ENCODE results near the gene SLC2A6. TPM values are rescaled to one million over a fixed set of nuclear protein-coding genes. Genes with fewer than 3 reads are reported as not detected.

SLC2A6 gene
- total and polyA plus RNA-seq, 2 donors (not counting 1 experiment from before 2014, with no cell fraction given) = 7.6 to 9.1 TPM

DNA sequence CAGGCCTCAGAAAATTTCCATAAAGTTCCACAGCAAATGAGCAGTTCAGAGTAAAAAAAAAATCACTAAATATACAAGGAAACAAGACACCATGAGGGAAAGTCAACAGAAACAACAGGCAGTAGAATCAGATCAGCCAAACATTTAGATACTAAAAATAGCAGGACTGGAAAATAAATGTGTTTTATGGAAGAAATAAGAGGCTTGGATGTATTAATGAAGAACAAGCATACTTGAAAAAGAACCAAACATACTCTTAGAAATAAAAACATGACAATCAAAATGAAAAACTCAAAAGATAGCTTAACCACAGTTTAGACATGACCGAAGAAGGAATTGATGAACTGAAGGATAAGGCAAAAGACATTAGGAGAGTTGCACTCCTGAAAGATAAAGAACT is 23.2 kb upstream of the SLC2A6 start:
- H3K4me2 ChIP-seq (ENCODE audit: extremely low read depth, insufficient read depth, low read length) = no peak overlapping the region
- no peaks in the 10 kb centered on the region for H3K9me3 ChIP-seq (ENCODE audit: control insufficient read depth, insufficient read depth, low read depth, low read length)
- H3K4me3 ChIP-seq (replicated peaks in 1 of 4; ENCODE audit: control extremely low read depth in 1 of 4, insufficient read depth in 1 of 4, low read depth in 3 of 4, low read length in 4 of 4) = no peak overlapping the region
- H3K27me3 ChIP-seq (ENCODE audit: control insufficient read depth, insufficient read depth, low read length) = peaks cover 20% of the 10 kb centered on the region
- no peak overlapping the region for H3K9ac ChIP-seq (ENCODE audit: insufficient read depth, low read length)
- no peak overlapping the region for H2AFZ ChIP-seq (ENCODE audit: low read length)
- H3K27ac ChIP-seq (ENCODE audit: insufficient read depth, low read length) = no peak overlapping the region
- H3K4me1 ChIP-seq (ENCODE audit: control insufficient read depth, extremely low read depth, insufficient read depth, low read length) = peaks cover 11% of the 10 kb centered on the region
- TF ChIP-seq CTCF (conservative IDR thresholded peaks at IDR 0.05 in 1 of 2, IDR thresholded peaks at IDR 0.05 in 1 of 2; ENCODE audit: low read depth in 1 of 2, low read length in 2 of 2) (no peak), EZH2 (IDR thresholded peaks at IDR 0.05; ENCODE audit: low read length, missing control alignments) (no peak)
- H4K20me1 ChIP-seq (ENCODE audit: control insufficient read depth, extremely low read depth, insufficient read depth, low read length) = no peaks in the 10 kb centered on the region
- DNase-seq (ENCODE audit: low read depth in 2 of 2) = no peak
- H3K36me3 ChIP-seq (ENCODE audit: control insufficient read depth, insufficient read depth, low read length) = no peaks in the 10 kb centered on the region
- H3K79me2 ChIP-seq (ENCODE audit: control insufficient read depth, insufficient read depth, low read length) = no peaks in the 10 kb centered on the region

GRCh38 chr9:133499892-133500270 is 21.0 kb upstream of the SLC2A6 start:
- no peak overlapping the region for H3K9ac ChIP-seq (ENCODE audit: insufficient read depth, low read length)
- H3K79me2 ChIP-seq (ENCODE audit: control insufficient read depth, insufficient read depth, low read length) = no peaks in the 10 kb centered on the region
- H3K4me3 ChIP-seq (replicated peaks in 1 of 4; ENCODE audit: control extremely low read depth in 1 of 4, insufficient read depth in 1 of 4, low read depth in 3 of 4, low read length in 4 of 4) = no peak overlapping the region
- H2AFZ ChIP-seq (ENCODE audit: low read length) = no peak overlapping the region
- no peaks in the 10 kb centered on the region for H3K36me3 ChIP-seq (ENCODE audit: control insufficient read depth, insufficient read depth, low read length)
- no peak for DNase-seq (ENCODE audit: low read depth in 2 of 2)
- H3K4me2 ChIP-seq (ENCODE audit: extremely low read depth, insufficient read depth, low read length) = no peak overlapping the region
- no peaks in the 10 kb centered on the region for H4K20me1 ChIP-seq (ENCODE audit: control insufficient read depth, extremely low read depth, insufficient read depth, low read length)
- no peaks in the 10 kb centered on the region for H3K4me1 ChIP-seq (ENCODE audit: control insufficient read depth, extremely low read depth, insufficient read depth, low read length)
- peaks cover 25% of the 10 kb centered on the region for H3K27me3 ChIP-seq (ENCODE audit: control insufficient read depth, insufficient read depth, low read length)
- TF ChIP-seq CTCF (conservative IDR thresholded peaks at IDR 0.05 in 1 of 2, IDR thresholded peaks at IDR 0.05 in 1 of 2; ENCODE audit: low read depth in 1 of 2, low read length in 2 of 2) (no peak), EZH2 (IDR thresholded peaks at IDR 0.05; ENCODE audit: low read length, missing control alignments) (no peak)
- no peak overlapping the region for H3K27ac ChIP-seq (ENCODE audit: insufficient read depth, low read length)
- H3K9me3 ChIP-seq (ENCODE audit: control insufficient read depth, insufficient read depth, low read depth, low read length) = no peaks in the 10 kb centered on the region

- no peaks in the 10 kb centered on the region for H3K9me3 ChIP-seq (ENCODE audit: control insufficient read depth, insufficient read depth, low read depth, low read length)
- H3K36me3 ChIP-seq (ENCODE audit: control insufficient read depth, insufficient read depth, low read length) = no peaks in the 10 kb centered on the region
- no peak overlapping the region for H3K4me2 ChIP-seq (ENCODE audit: extremely low read depth, insufficient read depth, low read length)
- no peak overlapping the region for H3K27ac ChIP-seq (ENCODE audit: insufficient read depth, low read length)
- H3K9ac ChIP-seq (ENCODE audit: insufficient read depth, low read length) = no peak overlapping the region
- H2AFZ ChIP-seq (ENCODE audit: low read length) = no peak overlapping the region
- H4K20me1 ChIP-seq (ENCODE audit: control insufficient read depth, extremely low read depth, insufficient read depth, low read length) = no peaks in the 10 kb centered on the region
- TF ChIP-seq CTCF (conservative IDR thresholded peaks at IDR 0.05 in 1 of 2, IDR thresholded peaks at IDR 0.05 in 1 of 2; ENCODE audit: low read depth in 1 of 2, low read length in 2 of 2) (peak in 1 of 2 donors; percentile 12), EZH2 (IDR thresholded peaks at IDR 0.05; ENCODE audit: low read length, missing control alignments) (no peak)
- peaks cover 25% of the 10 kb centered on the region for H3K27me3 ChIP-seq (ENCODE audit: control insufficient read depth, insufficient read depth, low read length)
- no peaks in the 10 kb centered on the region for H3K79me2 ChIP-seq (ENCODE audit: control insufficient read depth, insufficient read depth, low read length)
- no peaks in the 10 kb centered on the region for H3K4me1 ChIP-seq (ENCODE audit: control insufficient read depth, extremely low read depth, insufficient read depth, low read length)
- DNase-seq (ENCODE audit: low read depth in 2 of 2) = no peak
- no peak overlapping the region for H3K4me3 ChIP-seq (replicated peaks in 1 of 4; ENCODE audit: control extremely low read depth in 1 of 4, insufficient read depth in 1 of 4, low read depth in 3 of 4, low read length in 4 of 4)
Measured at GRCh38 chr9:133499132-133499891, 20.4 kb upstream of the SLC2A6 start.
